HUES6 (cell line): Measurements from ENCODE around the gene MRPS22.

Source experiments
- H3K27ac ChIP-seq: 2 replicates; pipeline ENCODE4 v1.7.0; 2013; ENCODE audit warnings: low read depth, mild to moderate bottlenecking, low read length, inconsistent platforms
- H3K27me3 ChIP-seq: 2 replicates; pipeline ENCODE4 v1.6.1; 2013; ENCODE audit warnings: low read length; ENCODE audit not compliant: control insufficient read depth, insufficient read depth
- H3K36me3 ChIP-seq: 2 replicates; pipeline ENCODE4 v1.6.1; 2013; ENCODE audit warnings: low read length; ENCODE audit not compliant: control insufficient read depth, insufficient read depth
- H3K4me1 ChIP-seq: 2 replicates; pipeline ENCODE4 v1.6.1; 2013; ENCODE audit warnings: low read length; ENCODE audit not compliant: control insufficient read depth, insufficient read depth
- H3K4me3 ChIP-seq: 2 replicates; pipeline ENCODE4 v1.5.1; 2013; ENCODE audit warnings: low read depth, low read length
- H3K9ac ChIP-seq: one replicate; pipeline ENCODE4 v1.6.1; 2013; ENCODE audit warnings: mild to moderate bottlenecking, low read length
- H3K9me3 ChIP-seq: 2 replicates; pipeline ENCODE4 v1.6.1; 2013; ENCODE audit warnings: low read depth, low read length; ENCODE audit not compliant: control insufficient read depth, insufficient read depth

Gene MRPS22

GRCh38 chr3:139343895-139344856 lies at the start of gene MRPS22:
Gene MRPS22, plus strand, starts transcription at chr3:139344020. Its CDS starts 7 bp downstream, at chr3:139344027.
- Histone ChIP-seq H3K9ac (peak within 1 kb of the TSS; percentile 89), H3K4me1 (no peaks in the 10 kb centered on the region), H3K4me3 (peak within 1 kb of the TSS; percentile 95), H3K36me3 (peaks cover 24% of the 10 kb centered on the region), H3K9me3 (no peaks in the 10 kb centered on the region), H3K27me3 (peaks cover 33% of the 10 kb centered on the region), H3K27ac (peak within 1 kb of the TSS; percentile 82; the same call in 1 of the 2 replicates)

- Histone ChIP-seq H3K27ac (no peak overlapping the region), H3K9ac (no peak overlapping the region), H3K4me3 (no peak overlapping the region), H3K4me1 (peaks cover 8% of the 10 kb centered on the region; the same call in 1 of the 2 replicates), H3K36me3 (no peaks in the 10 kb centered on the region), H3K9me3 (peaks cover 7% of the 10 kb centered on the region; the same call in 1 of the 2 replicates), H3K27me3 (no peaks in the 10 kb centered on the region)
Measured at GRCh38 chr3:139295040-139295439, 48.8 kb upstream of the MRPS22 start.

- H3K4me1 ChIP-seq: peaks cover 8% of the 10 kb centered on the region; the same call in 1 of the 2 replicates
- no peak overlapping the region for H3K9ac ChIP-seq
- no peaks in the 10 kb centered on the region for H3K27me3 ChIP-seq
- H3K36me3 ChIP-seq: no peaks in the 10 kb centered on the region
- H3K4me3 ChIP-seq: no peak overlapping the region
- H3K9me3 ChIP-seq: peaks cover 7% of the 10 kb centered on the region; the same call in 1 of the 2 replicates
- H3K27ac ChIP-seq: no peak overlapping the region
Measured at GRCh38 chr3:139296141-139296718, 47.6 kb upstream of the MRPS22 start.

- no peak overlapping the region for H3K4me3 ChIP-seq
- H3K27me3 ChIP-seq: no peaks in the 10 kb centered on the region
- peaks cover 7% of the 10 kb centered on the region; the same call in 1 of the 2 replicates for H3K9me3 ChIP-seq
- H3K4me1 ChIP-seq: peaks cover 8% of the 10 kb centered on the region; the same call in 1 of the 2 replicates
- H3K9ac ChIP-seq: no peak overlapping the region
- H3K27ac ChIP-seq: no peak overlapping the region
- H3K36me3 ChIP-seq: no peaks in the 10 kb centered on the region
Measured at GRCh38 chr3:139297588-139298311, 46.1 kb upstream of the MRPS22 start.

GRCh38 chr3:139299261-139300132 lies 44.3 kb upstream of the MRPS22 start:
- H3K9ac ChIP-seq: peak overlapping the region; percentile 17
- peaks cover 8% of the 10 kb centered on the region; the same call in 1 of the 2 replicates for H3K4me1 ChIP-seq

GRCh38 chr3:139300416-139300815 lies 43.4 kb upstream of the MRPS22 start:
- H3K9ac ChIP-seq: no peak overlapping the region
- H3K4me1 ChIP-seq: peaks cover 8% of the 10 kb centered on the region; the same call in 1 of the 2 replicates
- no peak overlapping the region for H3K4me3 ChIP-seq
- H3K27ac ChIP-seq: no peak overlapping the region
- no peaks in the 10 kb centered on the region for H3K36me3 ChIP-seq
- H3K27me3 ChIP-seq: no peaks in the 10 kb centered on the region
- peaks cover 7% of the 10 kb centered on the region; the same call in 1 of the 2 replicates for H3K9me3 ChIP-seq

More at GRCh38 chr3:139299261-139300132, 44.3 kb upstream of the MRPS22 start:
- H3K4me3 ChIP-seq: no peak overlapping the region
- peak overlapping the region; percentile 4; the same call in 1 of the 2 replicates for H3K27ac ChIP-seq
- H3K27me3 ChIP-seq: no peaks in the 10 kb centered on the region
- no peaks in the 10 kb centered on the region for H3K36me3 ChIP-seq
- peaks cover 7% of the 10 kb centered on the region; the same call in 1 of the 2 replicates for H3K9me3 ChIP-seq

GRCh38 chr3:139301183-139301582 lies 42.6 kb upstream of the MRPS22 start:
- H3K4me3 ChIP-seq: no peak overlapping the region
- no peaks in the 10 kb centered on the region for H3K36me3 ChIP-seq
- peaks cover 8% of the 10 kb centered on the region; the same call in 1 of the 2 replicates for H3K4me1 ChIP-seq
- H3K9ac ChIP-seq: no peak overlapping the region
- no peaks in the 10 kb centered on the region for H3K27me3 ChIP-seq
- H3K27ac ChIP-seq: no peak overlapping the region
- peaks cover 7% of the 10 kb centered on the region; the same call in 1 of the 2 replicates for H3K9me3 ChIP-seq

- Histone ChIP-seq H3K4me1 (peaks cover 8% of the 10 kb centered on the region; the same call in 1 of the 2 replicates), H3K9ac (no peak overlapping the region), H3K9me3 (peaks cover 7% of the 10 kb centered on the region; the same call in 1 of the 2 replicates), H3K4me3 (no peak overlapping the region), H3K36me3 (no peaks in the 10 kb centered on the region), H3K27me3 (no peaks in the 10 kb centered on the region), H3K27ac (no peak overlapping the region)
Measured at GRCh38 chr3:139301654-139302053, 42.2 kb upstream of the MRPS22 start.

- H3K4me1 ChIP-seq: peaks cover 8% of the 10 kb centered on the region; the same call in 1 of the 2 replicates
- H3K27me3 ChIP-seq: no peaks in the 10 kb centered on the region
- no peak overlapping the region for H3K9ac ChIP-seq
- H3K27ac ChIP-seq: no peak overlapping the region
- H3K36me3 ChIP-seq: no peaks in the 10 kb centered on the region
- H3K9me3 ChIP-seq: peaks cover 7% of the 10 kb centered on the region; the same call in 1 of the 2 replicates
- H3K4me3 ChIP-seq: no peak overlapping the region
Measured at GRCh38 chr3:139302084-139302800, 41.6 kb upstream of the MRPS22 start.
